Measurements from ENCODE around the gene PANK2. TPM values are rescaled to one million over a fixed set of nuclear protein-coding genes. Genes with fewer than 3 reads are reported as not detected.
A peak's percentile ranks its signal among the peaks of the same experiment; 100 is the strongest.

PANK2 gene
- total and polyA plus RNA-seq, 10 of the 15 experiments (the other 5 are each of a cell fraction or from before 2014, with no cell fraction given): 13.2 to 43.4 (median 33.3) TPM

DNA sequence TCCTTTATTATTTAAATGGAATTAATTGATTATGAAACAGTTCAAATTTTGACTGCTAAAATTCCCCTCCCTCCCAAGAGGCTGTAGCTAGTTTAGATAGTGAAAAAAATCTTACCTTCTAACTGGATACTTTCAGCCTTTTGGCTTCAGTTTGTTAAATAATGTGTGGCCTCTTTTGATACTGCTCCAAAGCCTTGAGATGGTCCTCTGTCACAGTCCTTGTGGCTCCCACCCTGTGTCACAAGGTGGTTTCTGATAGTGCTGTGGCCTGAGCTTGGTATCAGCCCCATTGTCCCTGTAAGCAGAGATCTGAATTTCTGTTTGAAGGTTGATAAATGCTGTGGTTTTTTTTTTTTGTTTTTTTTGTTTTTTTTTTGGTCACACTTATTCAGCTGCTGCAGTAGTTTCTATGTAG is 20.8 kb downstream of the PANK2 start (continued):
- TF ChIP-seq, protein P1, sequence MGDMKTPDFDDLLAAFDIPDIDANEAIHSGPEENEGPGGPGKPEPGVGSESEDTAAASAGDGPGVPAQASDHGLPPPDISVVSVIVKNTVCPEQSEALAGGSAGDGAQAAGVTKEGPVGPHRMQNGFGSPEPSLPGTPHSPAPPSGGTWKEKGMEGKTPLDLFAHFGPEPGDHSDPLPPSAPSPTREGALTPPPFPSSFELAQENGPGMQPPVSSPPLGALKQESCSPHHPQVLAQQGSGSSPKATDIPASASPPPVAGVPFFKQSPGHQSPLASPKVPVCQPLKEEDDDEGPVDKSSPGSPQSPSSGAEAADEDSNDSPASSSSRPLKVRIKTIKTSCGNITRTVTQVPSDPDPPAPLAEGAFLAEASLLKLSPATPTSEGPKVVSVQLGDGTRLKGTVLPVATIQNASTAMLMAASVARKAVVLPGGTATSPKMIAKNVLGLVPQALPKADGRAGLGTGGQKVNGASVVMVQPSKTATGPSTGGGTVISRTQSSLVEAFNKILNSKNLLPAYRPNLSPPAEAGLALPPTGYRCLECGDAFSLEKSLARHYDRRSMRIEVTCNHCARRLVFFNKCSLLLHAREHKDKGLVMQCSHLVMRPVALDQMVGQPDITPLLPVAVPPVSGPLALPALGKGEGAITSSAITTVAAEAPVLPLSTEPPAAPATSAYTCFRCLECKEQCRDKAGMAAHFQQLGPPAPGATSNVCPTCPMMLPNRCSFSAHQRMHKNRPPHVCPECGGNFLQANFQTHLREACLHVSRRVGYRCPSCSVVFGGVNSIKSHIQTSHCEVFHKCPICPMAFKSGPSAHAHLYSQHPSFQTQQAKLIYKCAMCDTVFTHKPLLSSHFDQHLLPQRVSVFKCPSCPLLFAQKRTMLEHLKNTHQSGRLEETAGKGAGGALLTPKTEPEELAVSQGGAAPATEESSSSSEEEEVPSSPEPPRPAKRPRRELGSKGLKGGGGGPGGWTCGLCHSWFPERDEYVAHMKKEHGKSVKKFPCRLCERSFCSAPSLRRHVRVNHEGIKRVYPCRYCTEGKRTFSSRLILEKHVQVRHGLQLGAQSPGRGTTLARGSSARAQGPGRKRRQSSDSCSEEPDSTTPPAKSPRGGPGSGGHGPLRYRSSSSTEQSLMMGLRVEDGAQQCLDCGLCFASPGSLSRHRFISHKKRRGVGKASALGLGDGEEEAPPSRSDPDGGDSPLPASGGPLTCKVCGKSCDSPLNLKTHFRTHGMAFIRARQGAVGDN (IDR thresholded peaks at IDR 0.05): 0 out of 2 replicates have a peak, but pooled peaks have one; percentile 27
- TF ChIP-seq CHD4 (IDR thresholded peaks at IDR 0.05): no peak
- no peak for TF ChIP-seq HDAC2 (IDR thresholded peaks at IDR 0.05)
- no peak for TF ChIP-seq ZNF622 (IDR thresholded peaks at IDR 0.05)
- no peak for TF ChIP-seq YY1 (IDR thresholded peaks at IDR 0.05; ENCODE audit: low read depth, low read length)
- TF ChIP-seq NFIC (IDR thresholded peaks at IDR 0.05; ENCODE audit: low read depth, low read length): no peak
- TF ChIP-seq NR2C2 (IDR thresholded peaks at IDR 0.05; ENCODE audit: borderline replicate concordance, control insufficient read depth, insufficient read length, low read depth): no peak
- TF ChIP-seq FOXK2 (IDR thresholded peaks at IDR 0.05): no peak
- TF ChIP-seq, protein P2, sequence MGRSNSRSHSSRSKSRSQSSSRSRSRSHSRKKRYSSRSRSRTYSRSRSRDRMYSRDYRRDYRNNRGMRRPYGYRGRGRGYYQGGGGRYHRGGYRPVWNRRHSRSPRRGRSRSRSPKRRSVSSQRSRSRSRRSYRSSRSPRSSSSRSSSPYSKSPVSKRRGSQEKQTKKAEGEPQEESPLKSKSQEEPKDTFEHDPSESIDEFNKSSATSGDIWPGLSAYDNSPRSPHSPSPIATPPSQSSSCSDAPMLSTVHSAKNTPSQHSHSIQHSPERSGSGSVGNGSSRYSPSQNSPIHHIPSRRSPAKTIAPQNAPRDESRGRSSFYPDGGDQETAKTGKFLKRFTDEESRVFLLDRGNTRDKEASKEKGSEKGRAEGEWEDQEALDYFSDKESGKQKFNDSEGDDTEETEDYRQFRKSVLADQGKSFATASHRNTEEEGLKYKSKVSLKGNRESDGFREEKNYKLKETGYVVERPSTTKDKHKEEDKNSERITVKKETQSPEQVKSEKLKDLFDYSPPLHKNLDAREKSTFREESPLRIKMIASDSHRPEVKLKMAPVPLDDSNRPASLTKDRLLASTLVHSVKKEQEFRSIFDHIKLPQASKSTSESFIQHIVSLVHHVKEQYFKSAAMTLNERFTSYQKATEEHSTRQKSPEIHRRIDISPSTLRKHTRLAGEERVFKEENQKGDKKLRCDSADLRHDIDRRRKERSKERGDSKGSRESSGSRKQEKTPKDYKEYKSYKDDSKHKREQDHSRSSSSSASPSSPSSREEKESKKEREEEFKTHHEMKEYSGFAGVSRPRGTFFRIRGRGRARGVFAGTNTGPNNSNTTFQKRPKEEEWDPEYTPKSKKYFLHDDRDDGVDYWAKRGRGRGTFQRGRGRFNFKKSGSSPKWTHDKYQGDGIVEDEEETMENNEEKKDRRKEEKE (IDR thresholded peaks at IDR 0.05): no peak
- TF ChIP-seq, protein P3, sequence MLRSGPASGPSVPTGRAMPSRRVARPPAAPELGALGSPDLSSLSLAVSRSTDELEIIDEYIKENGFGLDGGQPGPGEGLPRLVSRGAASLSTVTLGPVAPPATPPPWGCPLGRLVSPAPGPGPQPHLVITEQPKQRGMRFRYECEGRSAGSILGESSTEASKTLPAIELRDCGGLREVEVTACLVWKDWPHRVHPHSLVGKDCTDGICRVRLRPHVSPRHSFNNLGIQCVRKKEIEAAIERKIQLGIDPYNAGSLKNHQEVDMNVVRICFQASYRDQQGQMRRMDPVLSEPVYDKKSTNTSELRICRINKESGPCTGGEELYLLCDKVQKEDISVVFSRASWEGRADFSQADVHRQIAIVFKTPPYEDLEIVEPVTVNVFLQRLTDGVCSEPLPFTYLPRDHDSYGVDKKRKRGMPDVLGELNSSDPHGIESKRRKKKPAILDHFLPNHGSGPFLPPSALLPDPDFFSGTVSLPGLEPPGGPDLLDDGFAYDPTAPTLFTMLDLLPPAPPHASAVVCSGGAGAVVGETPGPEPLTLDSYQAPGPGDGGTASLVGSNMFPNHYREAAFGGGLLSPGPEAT (IDR thresholded peaks at IDR 0.05; ENCODE audit: low read depth): peak; percentile 54; the same call in 1 of the 2 replicates
- TF ChIP-seq GABPA (IDR thresholded peaks at IDR 0.05; ENCODE audit: low read depth): no peak
- TF ChIP-seq CREM (IDR thresholded peaks at IDR 0.05; ENCODE audit: low read depth): no peak
- TF ChIP-seq, protein P4, sequence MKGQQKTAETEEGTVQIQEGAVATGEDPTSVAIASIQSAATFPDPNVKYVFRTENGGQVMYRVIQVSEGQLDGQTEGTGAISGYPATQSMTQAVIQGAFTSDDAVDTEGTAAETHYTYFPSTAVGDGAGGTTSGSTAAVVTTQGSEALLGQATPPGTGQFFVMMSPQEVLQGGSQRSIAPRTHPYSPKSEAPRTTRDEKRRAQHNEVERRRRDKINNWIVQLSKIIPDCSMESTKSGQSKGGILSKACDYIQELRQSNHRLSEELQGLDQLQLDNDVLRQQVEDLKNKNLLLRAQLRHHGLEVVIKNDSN (IDR thresholded peaks at IDR 0.05; ENCODE audit: borderline replicate concordance, extremely low read length, insufficient read depth, low read depth, low read length): no peak
- TF ChIP-seq BHLHE40 (IDR thresholded peaks at IDR 0.05; ENCODE audit: borderline replicate concordance in 1 of 2, low read depth in 2 of 2, low read length in 1 of 2): peak in 1 of 2 experiments; percentile 10; a peak in 2 of 4 replicates
- peak; percentile 22; the same call in 1 of the 2 replicates for TF ChIP-seq RUNX3 (IDR thresholded peaks at IDR 0.05; ENCODE audit: low read length)
- no peak for TF ChIP-seq ETV6 (conservative IDR thresholded peaks at IDR 0.05 in 1 of 2, IDR thresholded peaks at IDR 0.05 in 1 of 2; ENCODE audit: borderline replicate concordance in 1 of 2, low read depth in 1 of 2)
- no peak for TF ChIP-seq POLR2A (IDR thresholded peaks at IDR 0.05; ENCODE audit: low read depth, low read length)
- TF ChIP-seq HDGF (IDR thresholded peaks at IDR 0.05): no peak
- TF ChIP-seq, protein P5, sequence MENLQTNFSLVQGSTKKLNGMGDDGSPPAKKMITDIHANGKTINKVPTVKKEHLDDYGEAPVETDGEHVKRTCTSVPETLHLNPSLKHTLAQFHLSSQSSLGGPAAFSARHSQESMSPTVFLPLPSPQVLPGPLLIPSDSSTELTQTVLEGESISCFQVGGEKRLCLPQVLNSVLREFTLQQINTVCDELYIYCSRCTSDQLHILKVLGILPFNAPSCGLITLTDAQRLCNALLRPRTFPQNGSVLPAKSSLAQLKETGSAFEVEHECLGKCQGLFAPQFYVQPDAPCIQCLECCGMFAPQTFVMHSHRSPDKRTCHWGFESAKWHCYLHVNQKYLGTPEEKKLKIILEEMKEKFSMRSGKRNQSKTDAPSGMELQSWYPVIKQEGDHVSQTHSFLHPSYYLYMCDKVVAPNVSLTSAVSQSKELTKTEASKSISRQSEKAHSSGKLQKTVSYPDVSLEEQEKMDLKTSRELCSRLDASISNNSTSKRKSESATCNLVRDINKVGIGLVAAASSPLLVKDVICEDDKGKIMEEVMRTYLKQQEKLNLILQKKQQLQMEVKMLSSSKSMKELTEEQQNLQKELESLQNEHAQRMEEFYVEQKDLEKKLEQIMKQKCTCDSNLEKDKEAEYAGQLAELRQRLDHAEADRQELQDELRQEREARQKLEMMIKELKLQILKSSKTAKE (IDR thresholded peaks at IDR 0.05; ENCODE audit: low read depth, poor library complexity, severe bottlenecking): peak; percentile 15
- no peak for TF ChIP-seq TARDBP (IDR thresholded peaks at IDR 0.05; ENCODE audit: borderline replicate concordance)

All from GM12878 (cell line).